NCI-H1930 (cell line): Measurements from ENCODE around the gene ILDR2.

Experiments used
- DNase-seq, 2 experiments: peaks; one replicate each; lab custom pipeline; 2025; lab: John Stamatoyannopoulos, UW

ILDR2 gene, protein sequence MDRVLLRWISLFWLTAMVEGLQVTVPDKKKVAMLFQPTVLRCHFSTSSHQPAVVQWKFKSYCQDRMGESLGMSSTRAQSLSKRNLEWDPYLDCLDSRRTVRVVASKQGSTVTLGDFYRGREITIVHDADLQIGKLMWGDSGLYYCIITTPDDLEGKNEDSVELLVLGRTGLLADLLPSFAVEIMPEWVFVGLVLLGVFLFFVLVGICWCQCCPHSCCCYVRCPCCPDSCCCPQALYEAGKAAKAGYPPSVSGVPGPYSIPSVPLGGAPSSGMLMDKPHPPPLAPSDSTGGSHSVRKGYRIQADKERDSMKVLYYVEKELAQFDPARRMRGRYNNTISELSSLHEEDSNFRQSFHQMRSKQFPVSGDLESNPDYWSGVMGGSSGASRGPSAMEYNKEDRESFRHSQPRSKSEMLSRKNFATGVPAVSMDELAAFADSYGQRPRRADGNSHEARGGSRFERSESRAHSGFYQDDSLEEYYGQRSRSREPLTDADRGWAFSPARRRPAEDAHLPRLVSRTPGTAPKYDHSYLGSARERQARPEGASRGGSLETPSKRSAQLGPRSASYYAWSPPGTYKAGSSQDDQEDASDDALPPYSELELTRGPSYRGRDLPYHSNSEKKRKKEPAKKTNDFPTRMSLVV

DNA sequence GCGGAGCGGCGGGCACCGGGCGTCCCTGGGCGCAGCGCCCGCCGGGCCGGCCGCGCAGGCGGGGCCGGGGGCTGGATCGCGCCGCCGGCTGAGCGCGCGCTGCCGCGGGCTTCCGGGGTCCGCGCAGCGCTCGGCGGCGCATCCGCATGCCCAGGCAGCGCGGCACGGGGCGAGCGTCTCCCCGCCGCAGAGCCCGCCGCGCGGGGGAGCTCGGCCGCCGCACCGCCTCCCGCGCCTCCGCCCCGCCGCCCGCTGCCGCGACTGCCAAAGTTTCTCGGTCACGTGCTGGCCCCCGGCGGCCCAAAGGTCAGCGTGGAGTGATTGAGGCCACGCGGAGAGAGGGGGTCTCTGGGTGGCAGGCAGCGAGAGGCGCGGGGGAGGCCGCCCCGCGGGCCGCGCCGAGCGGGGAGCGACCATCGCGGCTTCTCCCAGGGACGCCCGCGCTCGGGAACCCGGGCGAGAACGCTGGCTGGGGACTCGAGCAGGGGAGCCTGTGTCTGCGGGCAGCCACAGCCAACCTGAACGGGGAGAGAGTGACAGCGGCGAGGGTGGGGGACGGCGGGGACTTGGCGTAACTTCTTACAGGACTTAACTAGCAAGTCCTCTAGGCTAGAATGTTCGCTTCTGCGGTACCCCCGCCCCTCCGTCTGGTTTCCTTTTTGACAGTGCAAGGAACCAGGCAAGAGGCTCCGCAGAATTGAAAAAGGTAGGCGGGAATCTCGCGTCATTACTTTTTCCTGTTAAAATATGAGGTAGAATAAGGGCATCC, at the start of gene ILDR2:
ILDR2 (minus strand) TSS at position 180 of the 769 bp plus-strand sequence. CDS start 272 bp downstream, outside the sequence.
- peak in 1 of 2 experiments; percentile 33 for DNase-seq

DNA sequence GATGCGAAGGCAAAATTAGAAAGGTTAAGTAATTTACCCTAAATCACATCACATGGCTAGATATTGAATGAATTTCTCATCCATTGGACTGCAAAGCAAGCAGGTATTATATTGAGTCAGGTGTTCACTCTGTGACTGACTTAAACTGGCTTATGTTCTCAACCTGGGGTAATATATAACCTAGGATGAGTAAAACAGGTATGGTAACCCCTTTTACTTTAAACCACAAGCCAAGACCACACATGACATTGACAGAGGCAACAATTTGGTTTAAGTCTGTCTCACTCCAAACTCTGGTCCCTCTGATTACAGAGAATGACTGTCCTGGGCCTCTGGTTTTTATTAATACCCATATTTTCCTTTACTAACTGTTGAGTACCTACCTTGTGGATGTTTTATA, 47.0 kb upstream of the ILDR2 start:
- no peak for DNase-seq

DNA sequence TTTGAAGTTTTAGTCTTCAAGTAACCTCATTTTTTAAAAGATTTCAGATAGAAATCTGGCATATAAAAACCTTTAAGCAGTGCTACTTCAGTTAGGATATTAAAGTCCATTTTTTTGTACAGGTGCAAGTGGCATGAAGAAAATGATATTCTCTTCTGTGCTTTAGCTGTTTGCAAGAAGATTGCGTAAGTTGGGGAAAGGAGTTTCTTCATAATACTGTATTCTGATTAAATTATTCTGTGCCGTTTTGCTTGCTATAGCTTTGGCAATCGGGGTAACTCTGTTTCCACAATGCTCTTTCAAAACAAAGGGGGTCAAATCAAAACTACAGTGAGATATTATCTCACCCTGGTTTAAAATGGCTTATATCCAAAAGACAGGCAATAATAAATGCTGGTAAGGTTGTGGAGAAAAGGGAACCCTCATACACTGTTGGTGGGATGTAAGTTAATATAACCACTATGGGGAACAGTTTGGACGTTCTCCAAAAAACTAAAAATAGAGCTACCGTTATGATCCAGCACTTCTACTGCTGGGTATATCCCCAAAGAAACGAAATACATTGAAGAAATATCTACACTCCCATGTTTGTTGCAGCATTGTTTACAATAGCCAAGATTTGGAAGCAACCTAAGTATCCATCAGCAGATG, 40.9 kb upstream of the ILDR2 start:
- DNase-seq: no peak

DNA sequence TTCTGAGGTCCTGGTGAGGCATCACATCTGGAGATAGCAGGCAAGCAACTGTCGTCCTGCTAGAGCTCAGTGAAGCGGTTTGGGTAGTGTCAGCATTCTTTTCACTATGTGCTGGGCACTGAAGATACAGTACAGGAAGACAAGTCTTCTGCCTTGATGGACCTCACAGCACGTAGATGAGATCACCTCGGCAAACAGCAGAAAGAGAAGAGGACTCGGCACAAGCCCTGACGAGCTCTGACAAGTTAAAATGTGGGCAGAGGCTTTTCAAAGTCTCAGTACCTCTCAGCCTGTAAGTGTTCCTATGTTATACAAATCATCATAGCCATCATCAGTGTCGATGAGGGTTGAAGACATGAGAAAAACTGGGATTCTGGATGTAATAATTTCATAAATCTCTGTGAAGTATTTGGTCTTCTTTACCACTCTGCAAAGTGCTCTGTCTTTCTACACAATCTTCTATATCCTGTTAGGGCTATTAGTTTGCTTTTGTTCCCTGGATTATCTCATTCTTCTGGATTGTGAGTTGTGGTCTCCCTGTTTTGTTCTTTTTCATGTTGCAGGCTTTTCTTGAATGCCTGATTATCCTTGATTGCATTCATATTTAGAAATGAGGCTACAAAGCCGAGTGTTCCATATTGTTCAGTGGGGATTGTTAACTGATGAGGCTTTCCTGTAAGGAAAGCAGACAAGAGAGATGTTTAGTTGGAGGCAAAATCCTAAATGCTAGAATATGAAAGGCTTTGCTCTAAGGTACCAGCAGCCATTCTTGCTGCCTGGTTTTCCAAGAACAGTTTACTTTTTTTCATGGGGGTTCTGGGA, 38.0 kb upstream of the ILDR2 start:
- DNase-seq: no peak

DNA sequence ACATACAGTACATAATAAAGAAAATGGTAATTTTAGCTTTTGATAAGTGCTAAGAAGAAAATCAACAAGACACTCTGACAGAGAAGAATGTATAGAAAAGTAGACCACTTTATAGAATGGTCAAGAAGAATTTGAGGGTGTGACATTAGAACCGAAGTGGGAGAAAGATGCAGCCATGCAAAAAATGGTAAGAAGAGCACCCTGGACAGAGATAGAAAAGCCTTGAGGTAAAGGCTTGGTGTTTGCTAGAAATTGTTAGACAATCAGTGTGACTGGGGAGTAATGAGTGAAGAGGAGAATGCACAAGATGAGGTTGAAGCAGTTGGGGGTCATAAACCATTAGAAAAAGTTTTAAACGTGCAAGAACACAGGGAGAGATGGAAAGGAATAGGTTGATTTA, 37.2 kb upstream of the ILDR2 start:
- DNase-seq: no peak

DNA sequence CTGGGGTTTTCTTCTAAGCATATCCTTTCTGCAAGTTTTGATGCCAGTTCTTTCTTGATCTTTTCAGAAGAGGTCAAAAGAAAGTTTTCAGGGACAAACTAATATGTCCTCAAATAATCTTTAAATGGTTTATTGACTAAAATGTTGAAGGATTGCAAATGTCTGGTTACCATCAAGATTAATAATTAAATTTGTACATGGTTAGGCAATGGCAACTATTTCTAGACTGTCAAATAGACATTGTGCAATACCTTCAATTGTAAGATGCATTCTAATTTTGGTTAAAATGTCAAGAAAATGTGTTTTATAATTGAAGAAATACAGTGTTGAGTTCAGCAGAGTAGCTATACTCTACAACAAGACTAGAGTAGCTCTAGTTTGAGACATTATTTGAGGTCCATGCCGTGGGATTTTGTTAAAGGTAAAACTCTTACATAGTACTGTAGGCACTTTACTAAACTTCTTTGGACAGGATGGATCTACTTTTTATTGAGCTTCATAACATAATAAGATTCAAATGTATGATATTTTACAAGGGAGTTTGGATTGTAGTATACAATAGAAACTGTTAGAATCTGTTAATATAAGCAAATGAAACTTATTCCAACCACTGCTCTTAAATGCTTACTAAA, 36.3 kb upstream of the ILDR2 start:
- DNase-seq: no peak

DNA sequence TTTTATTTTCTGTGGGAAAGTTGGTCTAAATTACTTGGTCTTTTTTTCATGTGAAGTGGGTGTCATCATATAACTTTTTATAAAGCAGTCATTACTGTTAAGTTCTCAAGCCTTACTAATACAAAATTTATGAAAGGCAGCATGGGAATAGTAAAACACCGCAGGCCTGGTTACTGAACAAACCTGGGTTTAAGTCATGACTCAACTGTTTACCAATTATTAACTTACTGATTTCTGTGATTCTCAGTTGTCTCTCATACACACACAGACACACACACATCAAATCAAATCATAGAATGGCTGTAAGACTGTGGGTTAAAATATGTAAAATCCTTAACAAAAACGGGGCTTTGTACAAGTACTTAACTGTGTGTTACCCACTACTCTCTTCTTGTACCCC, 28.4 kb upstream of the ILDR2 start:
- no peak for DNase-seq

DNA sequence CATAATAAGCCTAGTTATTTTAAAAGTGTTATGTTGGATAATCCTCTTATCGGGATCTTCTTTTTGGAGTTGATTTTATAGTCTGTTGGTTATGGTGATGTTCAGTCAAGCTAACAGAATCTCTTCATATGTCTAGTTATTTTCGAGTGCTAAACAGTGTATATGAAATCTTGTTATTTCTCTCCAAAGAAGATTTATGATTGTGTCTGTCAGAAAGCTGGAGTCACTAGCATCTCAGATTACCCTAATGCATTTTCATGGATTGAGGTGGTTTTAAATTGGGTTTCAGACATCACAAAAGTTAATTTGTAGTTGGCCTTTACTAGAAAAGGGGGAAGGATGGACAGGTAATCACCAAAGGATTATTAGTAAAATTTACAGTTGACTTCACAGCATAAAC, 27.0 kb upstream of the ILDR2 start:
- no peak for DNase-seq

DNA sequence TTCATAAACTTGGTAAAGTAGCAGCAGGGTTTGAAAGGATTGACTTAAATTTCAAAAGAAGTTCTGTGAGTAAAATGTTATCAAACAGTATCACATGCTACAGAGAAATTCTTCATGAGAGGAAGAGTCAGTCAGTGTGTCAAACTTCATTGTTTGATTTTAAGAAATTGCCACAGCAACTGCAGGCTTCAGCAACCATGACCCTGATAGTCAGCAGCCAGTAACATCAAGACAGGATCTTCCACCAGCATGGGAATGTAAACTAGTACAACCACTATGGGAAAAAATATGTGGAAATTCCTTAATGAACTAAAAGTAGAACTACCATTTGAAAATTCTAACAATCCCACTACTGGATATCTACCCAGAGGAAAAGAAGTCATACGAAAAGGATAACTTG, 25.2 kb upstream of the ILDR2 start:
- DNase-seq: no peak

DNA sequence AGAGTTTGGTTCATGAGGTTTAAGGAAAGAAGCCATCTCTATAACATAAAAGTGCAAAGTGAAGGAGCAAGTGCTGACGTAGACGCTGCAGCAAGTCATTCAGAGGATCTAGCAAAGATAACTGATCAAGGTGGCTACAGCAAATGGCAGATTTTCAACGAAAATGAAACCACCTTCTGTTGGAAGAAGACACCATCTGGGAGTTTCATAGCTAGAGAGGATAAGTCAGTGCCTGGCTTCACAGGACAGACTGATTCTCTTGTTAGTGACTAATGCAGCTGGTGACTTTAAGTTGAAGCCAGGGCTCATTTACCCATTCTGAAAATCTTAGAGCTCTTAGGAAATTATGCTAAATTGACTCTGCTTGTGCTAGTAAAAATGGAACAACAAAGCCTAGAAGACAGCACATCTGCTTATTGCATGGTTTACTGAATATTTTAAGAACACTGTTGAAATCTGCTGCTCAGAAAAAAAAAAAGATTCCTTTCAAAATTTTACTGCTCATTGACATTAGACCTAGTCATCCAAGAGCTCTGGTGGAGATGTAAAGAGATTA, 24.2 kb upstream of the ILDR2 start:
- no peak for DNase-seq

DNA sequence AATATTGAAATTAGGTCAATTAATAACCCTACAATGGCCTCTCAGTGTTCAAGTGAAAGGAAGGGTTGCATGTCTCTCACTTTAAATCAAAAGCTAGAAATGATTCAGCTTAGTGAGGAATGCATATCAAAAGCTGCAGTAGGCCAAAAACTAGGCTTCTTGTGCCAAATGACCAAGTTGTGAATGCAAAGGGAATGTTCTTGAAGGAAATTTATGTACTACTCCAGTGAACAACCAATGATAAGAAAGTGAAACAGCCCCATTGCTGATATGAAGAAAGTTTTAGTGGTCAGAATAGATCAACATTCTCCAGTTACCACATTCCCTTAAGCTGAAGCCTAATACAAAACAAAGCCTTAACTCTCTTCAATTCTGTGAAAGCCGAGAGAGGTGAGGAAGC, 23.7 kb upstream of the ILDR2 start:
- no peak for DNase-seq

DNA sequence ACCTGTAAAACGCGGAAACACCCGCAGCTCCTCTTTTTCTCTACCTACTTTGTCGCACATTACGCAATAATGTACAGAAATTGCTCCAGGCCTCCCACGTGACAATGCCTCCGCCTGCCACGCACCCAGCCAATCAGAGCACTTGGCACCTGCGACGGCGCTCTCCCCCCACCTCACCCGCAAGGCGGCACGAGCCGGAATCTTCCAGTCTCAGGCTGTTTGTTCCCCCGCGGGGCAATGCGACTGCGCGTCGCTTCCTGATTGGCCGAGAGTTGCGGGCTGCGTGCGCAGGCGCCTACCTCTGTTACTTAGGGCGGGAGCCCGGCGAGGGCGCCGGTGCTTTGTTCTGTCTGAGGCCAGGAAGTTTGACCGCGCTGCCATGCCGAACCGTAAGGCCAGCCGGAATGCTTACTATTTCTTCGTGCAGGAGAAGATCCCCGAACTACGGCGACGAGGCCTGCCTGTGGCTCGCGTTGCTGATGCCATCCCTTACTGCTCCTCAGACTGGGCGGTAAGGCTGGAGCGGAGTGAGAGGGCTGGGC, 13.7 kb upstream of the ILDR2 start, which contains the start of gene MAEL:
MAEL (plus strand) TSS at position 307 of the 542 bp plus-strand sequence; CDS start at position 380, 73 bp downstream.
- DNase-seq: no peak

DNA sequence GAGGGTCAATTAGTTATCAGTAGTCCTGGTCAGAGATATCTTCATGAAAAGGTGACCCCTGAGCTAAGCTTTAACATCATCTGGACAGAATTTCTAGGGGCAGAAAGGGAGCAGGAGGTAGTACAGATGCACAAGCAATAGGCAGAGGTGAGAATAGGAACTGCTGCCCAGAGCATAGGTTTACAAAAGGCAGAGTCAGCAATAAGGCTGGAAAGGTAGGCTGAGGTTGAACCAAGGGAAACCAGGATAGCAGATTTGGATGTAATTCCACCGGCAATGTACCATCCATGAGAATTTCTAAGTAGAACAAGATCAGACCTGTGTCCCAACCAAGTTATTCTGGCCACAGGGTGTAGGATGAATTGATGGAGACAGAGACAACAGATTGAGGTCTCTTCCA, 6.2 kb upstream of the ILDR2 start:
- DNase-seq: no peak

DNA sequence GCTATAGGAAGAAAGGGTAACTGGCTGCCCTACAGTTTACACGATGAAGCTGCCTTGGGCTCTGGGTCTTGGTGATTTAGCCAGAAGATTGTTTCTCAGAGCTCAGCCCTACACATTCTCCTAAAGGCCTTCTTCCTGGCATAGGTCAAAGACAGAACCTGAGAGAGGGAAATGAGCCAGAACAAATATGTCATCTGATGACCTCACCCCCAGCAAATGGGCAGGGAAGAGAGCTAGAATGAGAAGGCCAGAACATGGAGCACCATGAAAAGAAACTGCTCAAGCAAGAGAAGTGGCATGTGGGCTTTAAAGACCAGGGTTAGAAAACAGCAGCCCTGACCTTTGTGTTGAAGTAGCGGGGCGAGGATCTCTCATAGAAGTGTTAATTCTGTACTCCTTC, 5.5 kb upstream of the ILDR2 start:
- DNase-seq: no peak

DNA sequence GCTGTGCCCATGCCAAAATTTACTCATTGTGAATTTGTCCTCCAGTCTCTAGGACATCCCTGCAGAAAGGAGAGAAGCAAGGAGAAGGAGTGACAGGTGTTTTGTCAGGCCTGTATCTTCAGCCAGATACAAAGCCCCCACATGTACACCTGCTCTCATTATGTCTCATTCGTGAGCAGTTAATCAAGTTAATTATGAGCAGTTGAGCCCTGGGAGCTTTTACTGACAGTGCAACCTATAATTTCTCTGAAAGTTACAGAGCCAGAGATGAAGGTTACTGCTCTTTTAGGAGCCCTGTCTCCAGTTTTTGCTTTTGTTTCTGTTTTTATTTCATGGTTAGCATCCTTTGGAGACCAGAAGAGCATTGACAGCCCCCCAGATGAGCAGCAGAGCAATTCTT, 5.0 kb upstream of the ILDR2 start:
- no peak for DNase-seq

DNA sequence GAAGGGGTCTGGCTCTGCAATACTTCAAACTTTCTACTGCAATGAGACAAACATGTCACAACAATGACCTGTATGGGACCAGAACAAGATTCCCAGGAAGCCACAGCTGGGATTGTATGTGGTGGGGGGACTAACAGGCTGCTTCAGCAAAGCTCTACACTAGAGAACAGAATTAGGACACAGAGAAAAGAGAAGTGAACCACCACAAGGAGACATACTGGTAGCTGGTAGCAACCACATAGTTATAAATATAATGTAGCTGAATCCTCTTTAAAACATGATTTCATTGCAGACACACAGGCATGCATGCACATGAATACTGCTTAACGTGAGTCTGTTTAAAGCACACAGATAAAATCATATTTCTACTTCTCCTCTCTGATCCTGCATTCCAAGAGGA, 3.5 kb upstream of the ILDR2 start:
- DNase-seq: no peak

DNA sequence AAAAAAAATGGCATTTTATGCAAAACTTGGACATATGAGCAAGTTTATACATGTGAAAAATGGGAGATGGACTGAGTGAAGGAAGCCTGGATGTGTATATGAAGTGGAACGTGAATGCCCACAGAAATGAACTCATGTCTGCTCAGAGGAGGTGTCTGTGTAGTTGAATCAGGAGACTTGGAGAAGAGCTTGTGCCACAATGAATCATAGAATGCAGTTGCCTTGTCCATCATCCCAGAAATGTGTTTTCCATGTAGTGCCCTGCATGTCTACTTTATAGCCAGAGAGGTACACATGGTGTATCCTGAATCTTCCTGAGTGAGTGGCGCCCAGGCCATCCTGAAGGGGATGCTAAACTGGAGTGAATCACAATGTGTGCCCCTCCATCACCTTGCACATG, 2.6 kb upstream of the ILDR2 start:
- DNase-seq: no peak

DNA sequence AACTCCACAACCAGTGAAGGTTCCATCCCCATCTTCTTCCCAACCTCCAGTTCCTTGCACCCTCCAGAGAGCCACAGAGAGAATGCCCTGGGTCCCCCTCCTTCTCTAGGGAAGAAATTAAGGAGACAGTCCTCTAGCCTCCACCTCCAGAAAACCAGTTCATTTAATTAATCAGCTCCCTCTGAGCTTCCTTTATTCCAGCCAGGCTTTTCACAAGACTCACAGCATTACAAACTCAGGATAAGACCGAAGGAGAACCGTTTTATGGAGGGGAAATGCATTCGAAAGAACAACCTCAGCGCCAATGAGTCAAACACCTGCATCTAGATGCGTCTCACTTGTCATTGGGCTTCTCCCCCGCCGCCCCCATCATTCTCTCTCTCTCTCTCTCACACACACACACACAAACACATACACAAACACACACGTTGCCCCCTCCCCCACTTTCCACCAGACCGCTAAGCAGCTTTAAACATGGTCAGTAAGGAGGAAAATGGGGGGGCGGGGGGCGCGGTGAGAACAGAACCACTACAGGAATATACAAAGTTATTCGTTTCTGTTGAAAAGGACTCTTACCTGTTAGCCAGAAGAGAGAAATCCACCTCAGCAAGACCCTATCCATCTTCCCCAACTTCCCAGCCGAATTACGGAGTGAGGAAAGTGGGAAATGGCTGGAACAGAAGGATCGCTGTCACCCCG, 544 bp downstream of the ILDR2 start:
- no peak for DNase-seq

DNA sequence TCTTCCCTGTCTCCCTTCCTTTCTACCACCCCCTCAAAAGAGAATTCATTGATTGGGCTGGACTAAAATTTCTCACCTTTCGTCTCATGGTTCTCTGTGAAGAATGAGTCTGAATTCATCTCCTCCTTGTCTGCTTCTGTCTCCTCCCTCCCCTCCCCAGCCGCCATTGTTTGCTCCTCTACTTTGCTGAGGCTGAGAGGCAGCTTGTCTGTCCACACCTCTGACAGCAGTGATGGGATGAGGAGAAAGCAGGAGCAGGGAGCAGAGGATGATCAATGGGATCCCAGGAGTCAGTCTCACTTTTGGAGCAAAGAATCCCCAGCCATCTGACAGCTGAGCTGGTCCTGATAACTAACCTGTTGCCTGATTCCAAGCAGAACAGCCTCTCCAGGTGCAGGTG, 2.5 kb downstream of the ILDR2 start:
- no peak for DNase-seq

DNA sequence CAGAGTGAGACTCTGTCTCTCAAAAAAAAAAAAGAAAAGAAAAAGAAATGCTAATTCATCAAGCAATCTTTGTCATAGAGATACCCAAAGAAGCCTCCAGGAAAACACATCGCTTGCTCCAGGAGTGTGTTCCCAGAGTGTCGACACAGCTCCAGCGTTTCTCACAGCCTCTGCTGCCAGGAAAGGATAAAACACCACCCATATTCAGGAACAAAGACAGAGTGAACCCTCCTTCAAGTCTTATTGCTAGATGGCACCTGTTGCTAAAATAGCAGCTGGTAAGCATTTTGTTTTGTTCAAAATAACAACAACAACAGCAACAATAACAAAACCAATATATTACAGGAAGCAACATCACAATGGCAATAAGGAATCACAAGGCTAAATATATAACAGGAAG, 3.1 kb downstream of the ILDR2 start:
- no peak for DNase-seq
